ENCODE results near the gene WDR5. TPM values are rescaled to one million over a fixed set of nuclear protein-coding genes. Genes with fewer than 3 reads are reported as not detected.

WDR5 gene
- polyA plus RNA-seq, 1 of the 3 experiments (the other 2 are of a cell fraction), result 36.6 TPM

- no peak overlapping the region for H3K4me2 ChIP-seq
- no peak overlapping the region for H3K4me3 ChIP-seq (ENCODE audit: low read depth in 2 of 2, low read length in 1 of 2)
- no peaks in the 10 kb centered on the region for H3K9me2 ChIP-seq
- CTCF ChIA-PET, result interaction anchor here (1.1 kb wide), 1 partner anchor 308 kb away, joined by 3 read pairs; no protein-coding TSS in a partner anchor
- H3K4me1 ChIP-seq (ENCODE audit: control insufficient read depth in 1 of 2, insufficient read depth in 2 of 2, low read depth in 1 of 2, low read length in 1 of 2), result peaks cover 9 to 14% of the 10 kb centered on the region in 2 experiments; a peak in 2 of 4 replicates
- TF ChIP-seq CHD2 (IDR thresholded peaks at IDR 0.05; ENCODE audit: low read length, partially characterized antibody), result no peak
- TF ChIP-seq TEAD4 (IDR thresholded peaks at IDR 0.05; ENCODE audit: borderline replicate concordance, insufficient read depth), result no peak
- TF ChIP-seq FOSL2 (IDR thresholded peaks at IDR 0.05; ENCODE audit: borderline replicate concordance, low read depth), result no peak
- no peak for TF ChIP-seq JUND (IDR thresholded peaks at IDR 0.05)
- no peak for TF ChIP-seq RFX5 (IDR thresholded peaks at IDR 0.05; ENCODE audit: low read length)
- TF ChIP-seq, protein P1, sequence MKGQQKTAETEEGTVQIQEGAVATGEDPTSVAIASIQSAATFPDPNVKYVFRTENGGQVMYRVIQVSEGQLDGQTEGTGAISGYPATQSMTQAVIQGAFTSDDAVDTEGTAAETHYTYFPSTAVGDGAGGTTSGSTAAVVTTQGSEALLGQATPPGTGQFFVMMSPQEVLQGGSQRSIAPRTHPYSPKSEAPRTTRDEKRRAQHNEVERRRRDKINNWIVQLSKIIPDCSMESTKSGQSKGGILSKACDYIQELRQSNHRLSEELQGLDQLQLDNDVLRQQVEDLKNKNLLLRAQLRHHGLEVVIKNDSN (IDR thresholded peaks at IDR 0.05; ENCODE audit: borderline replicate concordance, low read depth), result no peak
- no peak for TF ChIP-seq MXI1 (IDR thresholded peaks at IDR 0.05; ENCODE audit: low read depth, low read length)
- TF ChIP-seq ELF1 (IDR thresholded peaks at IDR 0.05), result no peak
- TF ChIP-seq RXRA (IDR thresholded peaks at IDR 0.05; ENCODE audit: borderline replicate concordance, low read depth), result no peak
- TF ChIP-seq TAF1 (IDR thresholded peaks at IDR 0.05; ENCODE audit: borderline replicate concordance, low read depth, low read length), result no peak
- TF ChIP-seq, protein P2, sequence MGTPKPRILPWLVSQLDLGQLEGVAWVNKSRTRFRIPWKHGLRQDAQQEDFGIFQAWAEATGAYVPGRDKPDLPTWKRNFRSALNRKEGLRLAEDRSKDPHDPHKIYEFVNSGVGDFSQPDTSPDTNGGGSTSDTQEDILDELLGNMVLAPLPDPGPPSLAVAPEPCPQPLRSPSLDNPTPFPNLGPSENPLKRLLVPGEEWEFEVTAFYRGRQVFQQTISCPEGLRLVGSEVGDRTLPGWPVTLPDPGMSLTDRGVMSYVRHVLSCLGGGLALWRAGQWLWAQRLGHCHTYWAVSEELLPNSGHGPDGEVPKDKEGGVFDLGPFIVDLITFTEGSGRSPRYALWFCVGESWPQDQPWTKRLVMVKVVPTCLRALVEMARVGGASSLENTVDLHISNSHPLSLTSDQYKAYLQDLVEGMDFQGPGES (IDR thresholded peaks at IDR 0.05; ENCODE audit: low read depth, low read length), result no peak
- TF ChIP-seq EZH2phosphoT487 (IDR thresholded peaks at IDR 0.05; ENCODE audit: borderline replicate concordance, low read depth), result no peak
- no peak for TF ChIP-seq TCF12 (IDR thresholded peaks at IDR 0.05)
- no peak for TF ChIP-seq NFIC (IDR thresholded peaks at IDR 0.05; ENCODE audit: borderline replicate concordance)
- no peak for TF ChIP-seq POLR2AphosphoS5 (IDR thresholded peaks at IDR 0.05; ENCODE audit: low read depth, low read length)
- TF ChIP-seq PBX3 (IDR thresholded peaks at IDR 0.05), result no peak
- no peak for TF ChIP-seq FOXM1 (IDR thresholded peaks at IDR 0.05; ENCODE audit: low read depth)
- TF ChIP-seq NRF1 (IDR thresholded peaks at IDR 0.05; ENCODE audit: low read depth, low read length), result no peak
- TF ChIP-seq GATA2 (CRISPR knock-in tag; IDR thresholded peaks at IDR 0.05), result no peak
- DNase-seq, result no peak
- WGBS (ENCODE audit: low lambda C conversion rate), result 92% methylated on average over 12 of the region's 13 CpGs
- H3K36me3 ChIP-seq (replicated peaks in 1 of 2; ENCODE audit: control insufficient read depth in 1 of 2, insufficient read depth in 2 of 2, low read length in 1 of 2), result peaks cover 8 to 48% of the 10 kb centered on the region in 2 experiments
- H3K9ac ChIP-seq, result no peak overlapping the region
- H3F3A ChIP-seq (replicated peaks; ENCODE audit: insufficient read depth), result peaks cover 2% of the 10 kb centered on the region
- peaks cover 43% of the 10 kb centered on the region for H3K79me2 ChIP-seq (ENCODE audit: insufficient read depth)
- POLR2A ChIA-PET, result no interaction called here
- H3K27ac ChIP-seq (ENCODE audit: low read depth in 2 of 2, low read length in 1 of 2), result no peak overlapping the region
- no peaks in the 10 kb centered on the region for H3K9me3 ChIP-seq
- H4K20me1 ChIP-seq (ENCODE audit: insufficient read depth), result peaks cover 36% of the 10 kb centered on the region
- no peaks in the 10 kb centered on the region for H3K27me3 ChIP-seq (ENCODE audit: insufficient read depth)
- H2AFZ ChIP-seq (ENCODE audit: low read depth), result no peak overlapping the region
Observed at GRCh38 chr9:134141906-134142305, 6.0 kb downstream of the WDR5 start.
